Right kidney (tissue), 1 donor: ENCODE measurements around the gene JMJD4.

Source experiments
- DNase-seq: peaks from one replicate; pipeline ENCODE4 v3.0.0-alpha.2; 2016

Gene JMJD4

DNA sequence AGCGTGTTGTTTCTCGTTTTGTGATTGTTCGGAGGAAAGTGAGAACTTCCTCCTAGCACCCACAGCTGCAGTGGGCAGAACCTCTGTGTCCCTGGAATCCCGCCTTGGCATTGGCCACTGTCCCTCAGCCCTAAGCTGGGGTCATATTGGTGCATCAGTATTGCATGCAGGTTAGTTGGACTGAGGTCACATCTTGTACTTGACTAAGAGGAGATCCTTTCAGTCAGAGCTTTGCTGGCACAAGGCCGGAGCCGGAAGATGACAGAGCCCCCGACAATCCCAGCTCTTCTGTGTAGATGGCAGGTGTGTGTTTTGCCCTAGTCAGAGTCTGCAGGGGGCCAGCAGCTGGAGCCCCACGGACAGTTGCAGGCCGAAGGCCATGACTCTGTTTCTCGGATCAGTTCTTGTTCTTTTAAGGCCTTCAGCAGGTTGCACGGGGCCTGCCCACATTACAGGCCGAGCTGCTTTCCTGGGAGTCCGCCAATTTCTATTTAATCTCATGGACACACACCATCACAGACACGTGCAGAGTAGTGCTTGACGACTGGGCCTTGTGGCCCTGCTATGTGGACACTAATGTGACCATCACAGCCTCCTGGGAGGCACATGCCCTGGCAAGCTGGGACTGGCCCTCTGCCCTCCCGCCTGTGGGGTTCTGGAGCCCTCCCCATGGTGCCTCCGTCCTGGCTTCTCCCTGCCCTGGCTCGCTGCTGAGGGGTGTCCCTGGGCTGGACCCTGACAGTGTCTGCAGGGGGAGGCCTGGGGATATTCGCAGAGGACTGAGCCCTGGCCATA lies 15.0 kb upstream of the JMJD4 start:
- no peak for DNase-seq

- no peak for DNase-seq
These were observed 14.1 kb upstream of the JMJD4 start for GRCh38 chr1:227749225-227749624.

GRCh38 chr1:227748496-227749182 lies 13.5 kb upstream of the JMJD4 start:
- DNase-seq = no peak

- DNase-seq = no peak
These were observed 12.9 kb upstream of the JMJD4 start for GRCh38 chr1:227747948-227748495.

- DNase-seq = no peak
These were observed 12.3 kb upstream of the JMJD4 start for GRCh38 chr1:227747382-227747781.

- DNase-seq = no peak
These were observed 11.6 kb upstream of the JMJD4 start for GRCh38 chr1:227746676-227747075.

GRCh38 chr1:227745568-227746265 lies 10.6 kb upstream of the JMJD4 start:
- no peak for DNase-seq

DNA sequence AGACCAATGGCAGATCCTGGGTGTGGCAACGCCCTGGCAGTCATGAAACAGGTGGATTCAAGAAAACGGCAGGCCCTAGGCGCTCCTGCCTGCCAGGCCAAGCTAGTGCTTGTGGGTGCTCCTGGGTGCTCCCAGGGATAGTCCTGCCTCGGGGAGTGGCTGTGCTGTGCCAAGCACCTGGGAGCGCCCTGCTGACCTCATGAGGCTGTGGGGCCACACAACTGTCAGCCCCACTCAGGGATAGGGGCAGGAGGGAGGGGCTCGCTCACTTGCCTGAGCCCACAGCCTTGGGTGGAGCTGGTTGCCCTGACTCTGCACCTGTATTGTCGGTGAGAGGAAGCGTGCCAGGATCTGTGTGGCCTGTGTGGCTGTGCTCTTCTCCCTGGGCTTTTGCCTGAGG lies 9.6 kb upstream of the JMJD4 start:
- no peak for DNase-seq

GRCh38 chr1:227742738-227743715 lies 7.9 kb upstream of the JMJD4 start:
- DNase-seq = no peak

DNA sequence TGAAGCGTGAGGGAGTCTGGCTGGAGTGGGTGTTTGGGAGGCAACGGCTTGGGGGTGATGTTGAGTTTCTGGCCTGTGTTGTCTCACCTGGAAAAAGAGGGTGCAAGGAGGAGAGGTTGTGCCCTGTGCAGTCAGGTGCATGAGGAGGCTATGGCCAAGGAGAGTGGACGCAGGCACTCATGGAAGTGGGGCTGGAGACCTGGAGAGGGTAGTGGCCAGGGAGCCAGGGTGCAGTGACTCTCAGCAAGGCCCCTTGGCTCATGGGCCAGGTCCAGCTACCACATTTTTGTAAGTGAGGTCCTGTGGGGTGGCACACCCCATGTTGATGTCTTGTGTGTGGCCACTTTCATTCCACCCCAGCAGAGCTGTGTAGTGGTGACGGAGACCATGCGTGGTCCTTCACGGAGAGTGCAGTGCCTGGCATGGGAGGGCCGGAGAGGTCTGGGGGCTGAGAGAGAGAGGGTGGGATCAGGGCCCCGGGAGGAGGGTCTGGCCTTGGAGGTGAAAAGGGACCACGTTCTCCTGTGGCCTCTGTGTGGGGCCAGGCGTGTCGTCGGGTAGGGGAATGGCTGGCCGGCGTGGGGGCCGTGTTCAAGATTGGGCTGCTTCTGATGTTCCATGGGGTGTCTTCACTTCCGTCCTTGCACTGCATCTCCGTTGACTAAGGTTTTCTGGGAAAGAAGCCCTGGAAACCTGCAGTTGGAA lies 6.2 kb upstream of the JMJD4 start:
- DNase-seq = no peak

DNA sequence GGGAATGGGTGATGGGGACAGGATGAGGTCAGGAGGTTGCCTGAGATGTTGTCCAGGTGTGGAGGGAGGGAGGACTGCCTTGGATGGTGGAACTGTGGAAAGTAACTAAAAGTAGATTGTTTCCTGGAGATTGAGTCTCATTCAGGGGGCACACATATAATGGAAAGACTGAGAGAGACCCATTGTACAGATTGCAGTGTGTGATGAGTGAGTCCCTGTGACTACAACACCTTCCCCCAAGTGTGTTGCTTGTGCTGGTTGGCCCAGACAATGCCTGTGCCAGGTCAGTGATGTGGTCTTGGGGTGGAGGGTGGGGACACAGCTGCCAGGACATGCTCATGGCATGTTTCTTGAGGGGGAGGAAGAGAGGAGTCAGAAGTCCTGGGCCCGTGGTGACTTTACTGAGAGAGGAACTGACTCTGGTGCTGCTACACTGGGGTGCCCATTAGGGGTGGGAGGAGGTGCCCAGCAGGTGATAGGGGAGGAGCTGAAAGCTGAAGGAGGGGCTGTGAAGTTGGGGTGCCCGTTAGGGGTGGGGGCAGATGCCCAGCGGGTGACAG lies 5.4 kb upstream of the JMJD4 start:
- no peak for DNase-seq

GRCh38 chr1:227739636-227740035 lies 4.5 kb upstream of the JMJD4 start:
- no peak for DNase-seq

GRCh38 chr1:227738820-227739219 lies 3.7 kb upstream of the JMJD4 start:
- no peak for DNase-seq

GRCh38 chr1:227736814-227737432 lies 1.8 kb upstream of the JMJD4 start:
- DNase-seq = no peak

- DNase-seq = no peak
These were observed 610 bp upstream of the JMJD4 start for GRCh38 chr1:227735539-227736285.

DNA sequence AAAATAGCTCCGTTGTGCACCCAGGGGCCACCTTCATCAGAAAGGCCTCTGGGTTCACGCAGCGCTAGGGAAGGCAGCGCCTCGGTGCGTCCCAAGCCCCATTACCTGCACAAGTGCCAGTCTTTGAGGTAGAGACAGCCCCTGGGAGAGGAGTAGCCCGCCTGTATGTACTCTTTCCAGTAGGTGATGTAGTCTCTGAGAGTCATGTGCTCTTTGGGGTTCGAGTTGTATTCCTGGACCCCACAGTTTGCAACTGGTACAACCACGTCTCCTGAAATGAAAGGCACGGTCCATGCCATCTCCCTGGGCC lies 601 bp downstream of the JMJD4 start:
- DNase-seq = no peak

- no peak for DNase-seq
These were observed 1.2 kb downstream of the JMJD4 start for GRCh38 chr1:227733751-227734545.

- no peak for DNase-seq
These were observed 1.8 kb downstream of the JMJD4 start for GRCh38 chr1:227733309-227733705.
